ENCODE measurements around the gene AAGAB.

DNA sequence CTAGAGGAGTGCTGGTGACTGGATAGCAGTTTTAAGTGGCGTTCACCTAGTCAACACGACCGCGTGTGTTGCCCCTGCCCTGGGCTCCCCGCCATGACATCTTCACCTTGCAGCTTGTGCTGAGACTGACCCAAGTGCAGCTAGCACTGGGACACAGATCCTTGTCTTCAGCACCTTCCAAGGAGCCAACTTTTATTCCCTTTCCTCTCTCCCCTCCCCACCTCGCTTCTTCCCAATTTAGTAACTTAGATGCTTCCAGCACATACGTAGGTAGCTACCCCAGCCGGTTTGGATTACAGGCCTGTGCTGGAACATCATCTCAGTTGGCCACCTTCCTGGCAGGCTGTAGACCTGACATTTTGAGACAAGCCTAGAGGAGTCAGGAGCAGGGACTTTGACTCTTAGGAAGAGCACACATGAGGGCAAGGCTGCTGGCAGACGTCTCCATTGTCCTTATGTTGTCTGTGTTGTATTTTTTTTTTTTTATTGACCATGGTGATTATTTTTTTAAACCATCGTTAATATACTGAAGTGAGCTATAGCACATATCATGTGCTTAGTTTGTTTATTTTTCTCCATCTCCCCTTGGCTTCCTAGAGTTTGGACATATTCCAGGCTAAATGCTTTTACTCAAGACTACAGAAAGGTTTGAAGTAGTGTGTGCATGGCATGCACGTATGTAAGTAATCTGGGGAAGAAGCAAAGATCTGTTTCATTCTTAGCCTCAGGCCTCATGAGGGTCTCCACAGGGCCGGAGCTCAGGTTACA lies 61.1 kb downstream of the AAGAB start:
- TF ChIP-seq, protein P1, sequence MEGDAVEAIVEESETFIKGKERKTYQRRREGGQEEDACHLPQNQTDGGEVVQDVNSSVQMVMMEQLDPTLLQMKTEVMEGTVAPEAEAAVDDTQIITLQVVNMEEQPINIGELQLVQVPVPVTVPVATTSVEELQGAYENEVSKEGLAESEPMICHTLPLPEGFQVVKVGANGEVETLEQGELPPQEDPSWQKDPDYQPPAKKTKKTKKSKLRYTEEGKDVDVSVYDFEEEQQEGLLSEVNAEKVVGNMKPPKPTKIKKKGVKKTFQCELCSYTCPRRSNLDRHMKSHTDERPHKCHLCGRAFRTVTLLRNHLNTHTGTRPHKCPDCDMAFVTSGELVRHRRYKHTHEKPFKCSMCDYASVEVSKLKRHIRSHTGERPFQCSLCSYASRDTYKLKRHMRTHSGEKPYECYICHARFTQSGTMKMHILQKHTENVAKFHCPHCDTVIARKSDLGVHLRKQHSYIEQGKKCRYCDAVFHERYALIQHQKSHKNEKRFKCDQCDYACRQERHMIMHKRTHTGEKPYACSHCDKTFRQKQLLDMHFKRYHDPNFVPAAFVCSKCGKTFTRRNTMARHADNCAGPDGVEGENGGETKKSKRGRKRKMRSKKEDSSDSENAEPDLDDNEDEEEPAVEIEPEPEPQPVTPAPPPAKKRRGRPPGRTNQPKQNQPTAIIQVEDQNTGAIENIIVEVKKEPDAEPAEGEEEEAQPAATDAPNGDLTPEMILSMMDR (conservative IDR thresholded peaks at IDR 0.05), result no peak
- no peak for TF ChIP-seq EZH2 (IDR thresholded peaks at IDR 0.05; ENCODE audit: low read depth)

All from PC-9 (cell line).